Activated T-helper 2 cell treated with anti-CD3 and anti-CD28 coated beads, Interferon-gamma antibody, Interleukin-2, Interleukin-4, amounts not matched to agents 10 μg/mL and 5 μg/mL and 100 μg/mL, durations not matched to agents 14 hours and 24 hours and 36 hours (primary cell): ENCODE data around the gene GALNT17. TPM values are rescaled to one million over a fixed set of nuclear protein-coding genes. Genes with fewer than 3 reads are reported as not detected.

ENCODE experiments used
- DNase-seq: peaks from one replicate; pipeline ENCODE4 v3.0.0; 2021; ENCODE audit warnings: low spot score
- H3K27ac Mint-ChIP-seq: one replicate; pipeline ENCODE4 v1.8.0; 2021; ENCODE audit warnings: mixed read lengths
- H3K27me3 Mint-ChIP-seq: one replicate; pipeline ENCODE4 v1.8.0; 2021; ENCODE audit warnings: low read depth, mixed read lengths
- H3K36me3 Mint-ChIP-seq: one replicate; pipeline ENCODE4 v1.8.0; 2021; ENCODE audit warnings: low read depth, mixed read lengths
- H3K4me1 Mint-ChIP-seq: one replicate; pipeline ENCODE4 v1.8.0; 2021; ENCODE audit warnings: low read depth, mixed read lengths
- H3K4me3 Mint-ChIP-seq: one replicate; pipeline ENCODE4 v1.8.0; 2021; ENCODE audit warnings: low read depth, mild to moderate bottlenecking, moderate library complexity, mixed read lengths
- H3K9me3 Mint-ChIP-seq: one replicate; pipeline ENCODE4 v1.8.0; 2021; ENCODE audit warnings: mixed read lengths
- intact Hi-C: fragments of 100-400 bp; cut with micrococcal nuclease; formaldehyde crosslinking; loops from one replicate; pipeline ENCODE4 v1.15.1; 2023
- total RNA-seq: library from RNA; stranded (reverse); gene quantifications from 2 replicates; pipeline ENCODE4 v1.2.3, GENCODE V29; 2022

GALNT17 gene
- total RNA-seq, 1 donor from 2014 or later: not detected

DNA sequence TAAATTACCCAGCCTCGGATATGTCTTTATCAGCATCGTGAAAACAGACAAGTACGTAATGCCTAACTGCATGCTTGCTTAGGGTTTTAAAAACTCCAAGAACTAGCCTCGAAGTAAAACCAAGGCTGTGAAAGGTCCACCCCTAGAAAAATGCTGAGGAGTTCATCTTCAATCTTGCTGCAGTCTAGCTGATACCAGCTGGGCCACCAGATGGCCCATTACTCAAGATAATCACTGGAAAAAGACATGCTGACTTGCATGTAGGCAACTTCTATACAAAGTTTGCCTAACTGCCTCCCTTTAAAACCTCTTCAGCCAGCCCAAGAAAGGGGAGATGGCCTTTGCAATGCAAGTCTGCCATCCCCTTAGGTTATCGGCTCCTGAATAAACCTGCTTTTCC is 614.1 kb downstream of the GALNT17 start:
- no peaks in the 10 kb centered on the region for H3K36me3 Mint-ChIP-seq
- peaks cover 14% of the 10 kb centered on the region for H3K9me3 Mint-ChIP-seq
- intact Hi-C loops: no loop called here
- no peak overlapping the region for H3K4me3 Mint-ChIP-seq
- no peaks in the 10 kb centered on the region for H3K4me1 Mint-ChIP-seq
- no peak overlapping the region for H3K27ac Mint-ChIP-seq
- H3K27me3 Mint-ChIP-seq: no peaks in the 10 kb centered on the region
- DNase-seq: no peak

DNA sequence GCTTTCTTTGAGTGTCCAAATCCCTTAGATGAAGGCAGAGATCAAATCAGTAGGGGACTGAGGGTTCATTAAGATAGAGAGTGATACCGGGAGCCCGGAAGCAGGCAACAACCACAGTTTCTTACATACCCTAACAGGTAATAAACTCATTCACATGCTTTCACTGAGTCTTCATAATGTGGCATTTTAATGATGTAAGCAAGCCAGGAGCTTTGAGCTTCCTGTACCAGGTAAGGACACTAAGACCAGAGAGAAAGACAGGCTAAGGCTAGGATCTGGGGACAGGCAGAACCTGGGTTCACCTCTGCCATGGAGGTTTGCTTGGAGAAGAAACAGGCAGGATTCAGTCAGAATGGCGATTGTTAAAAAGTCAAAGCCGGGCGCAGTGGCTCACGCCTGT is 618.3 kb downstream of the GALNT17 start:
- DNase-seq: no peak
- peaks cover 14% of the 10 kb centered on the region for H3K9me3 Mint-ChIP-seq
- no peak overlapping the region for H3K4me3 Mint-ChIP-seq
- no peaks in the 10 kb centered on the region for H3K27me3 Mint-ChIP-seq
- intact Hi-C loops: loop anchor here (5.0 kb wide), 1 partner anchor 742 kb away; no protein-coding TSS in a partner anchor
- H3K4me1 Mint-ChIP-seq: no peaks in the 10 kb centered on the region
- no peaks in the 10 kb centered on the region for H3K36me3 Mint-ChIP-seq
- H3K27ac Mint-ChIP-seq: no peak overlapping the region

- no peaks in the 10 kb centered on the region for H3K27me3 Mint-ChIP-seq
- DNase-seq: peak; percentile 17
- H3K27ac Mint-ChIP-seq: no peak overlapping the region
- H3K9me3 Mint-ChIP-seq: peaks cover 13% of the 10 kb centered on the region
- no peaks in the 10 kb centered on the region for H3K4me1 Mint-ChIP-seq
- intact Hi-C loops: loop anchor here (5.0 kb wide), 1 partner anchor 740 kb away; no protein-coding TSS in a partner anchor
- no peak overlapping the region for H3K4me3 Mint-ChIP-seq
- H3K36me3 Mint-ChIP-seq: no peaks in the 10 kb centered on the region
Measured at GRCh38 chr7:71752171-71752935, 620.4 kb downstream of the GALNT17 start.

DNA sequence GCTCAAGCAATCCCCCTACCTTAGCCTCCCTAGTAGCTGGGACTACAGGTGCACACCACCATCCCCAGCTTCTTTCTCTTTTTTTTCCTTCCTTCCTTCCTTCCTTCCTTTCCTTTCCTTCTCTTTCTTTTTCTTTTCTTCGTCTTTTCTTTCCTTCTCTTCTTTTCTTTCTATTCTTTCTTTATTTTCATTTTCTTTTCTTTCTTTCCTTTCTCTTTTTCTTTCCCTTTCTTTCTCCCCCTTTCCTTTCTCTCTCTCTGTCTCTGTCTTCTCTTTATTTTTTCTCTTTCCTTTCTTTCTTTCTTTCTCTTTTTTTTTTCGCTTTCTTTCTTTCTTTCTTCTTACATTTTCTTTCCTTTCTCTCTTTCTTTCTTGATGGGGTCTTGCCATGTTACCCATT is 621.3 kb downstream of the GALNT17 start:
- intact Hi-C loops: loop anchor here (5.0 kb wide), 1 partner anchor 739 kb away; no protein-coding TSS in a partner anchor
- Mint-ChIP-seq H3K9me3 (peaks cover 16% of the 10 kb centered on the region), H3K27me3 (no peaks in the 10 kb centered on the region), H3K4me1 (no peaks in the 10 kb centered on the region), H3K4me3 (no peak overlapping the region), H3K36me3 (no peaks in the 10 kb centered on the region), H3K27ac (no peak overlapping the region)
- no peak for DNase-seq

- peaks cover 11% of the 10 kb centered on the region for H3K9me3 Mint-ChIP-seq
- H3K27me3 Mint-ChIP-seq: no peaks in the 10 kb centered on the region
- intact Hi-C loops: loop anchor here (5.0 kb wide), 1 partner anchor 738 kb away; no protein-coding TSS in a partner anchor
- H3K4me3 Mint-ChIP-seq: no peak overlapping the region
- no peak overlapping the region for H3K27ac Mint-ChIP-seq
- no peaks in the 10 kb centered on the region for H3K4me1 Mint-ChIP-seq
- no peaks in the 10 kb centered on the region for H3K36me3 Mint-ChIP-seq
- DNase-seq: no peak
Measured at GRCh38 chr7:71753956-71754664, 622.2 kb downstream of the GALNT17 start.

DNA sequence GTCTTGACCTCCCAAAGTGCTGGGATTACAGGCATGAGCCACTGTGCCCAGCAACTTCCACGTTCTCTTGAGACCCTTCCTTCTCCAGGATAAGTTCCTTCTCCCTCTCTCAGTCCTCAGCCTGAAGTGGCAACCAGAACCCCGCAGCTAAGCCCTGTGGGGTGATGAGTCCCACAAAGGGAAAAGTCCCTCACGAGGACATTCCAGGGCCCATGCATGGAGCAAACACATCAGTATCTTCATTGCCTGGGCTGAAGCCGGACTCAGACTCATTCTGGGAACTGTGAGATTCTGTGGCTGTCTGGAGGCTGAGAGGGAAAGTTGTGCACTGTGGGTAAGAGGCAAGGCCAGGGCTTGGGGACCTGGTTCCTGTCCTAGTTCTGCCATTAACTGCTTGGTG is 622.9 kb downstream of the GALNT17 start:
- intact Hi-C loops: loop anchor here (5.0 kb wide), 1 partner anchor 737 kb away; no protein-coding TSS in a partner anchor
- Mint-ChIP-seq H3K27me3 (no peaks in the 10 kb centered on the region), H3K4me3 (no peak overlapping the region), H3K27ac (no peak overlapping the region), H3K9me3 (peaks cover 7% of the 10 kb centered on the region), H3K4me1 (no peaks in the 10 kb centered on the region), H3K36me3 (no peaks in the 10 kb centered on the region)
- DNase-seq: no peak

- H3K27ac Mint-ChIP-seq: no peak overlapping the region
- H3K4me3 Mint-ChIP-seq: no peak overlapping the region
- intact Hi-C loops: no loop called here
Measured at GRCh38 chr7:71761336-71761735, 629.4 kb downstream of the GALNT17 start.

More at GRCh38 chr7:71761336-71761735, 629.4 kb downstream of the GALNT17 start:
- no peak for DNase-seq
- H3K27me3 Mint-ChIP-seq: no peaks in the 10 kb centered on the region
- H3K4me1 Mint-ChIP-seq: no peaks in the 10 kb centered on the region
- H3K36me3 Mint-ChIP-seq: no peaks in the 10 kb centered on the region
- H3K9me3 Mint-ChIP-seq: peaks cover 28% of the 10 kb centered on the region
